OCI-LY3 (cell line): ENCODE data around the gene OSBPL2.

Source experiments
- H2AFZ ChIP-seq: fragments of 200-600, 300-600 bp; shearing (Covaris generic); 2 replicates; pipeline ENCODE4 v1.6.0; 2014; ENCODE audit warnings: antibody characterized with exemption, low read depth, low read length
- H3K27ac ChIP-seq: fragments of 200-600, 300-600 bp; sonication (generic); 2 replicates; pipeline ENCODE4 v1.5.1; 2014; ENCODE audit warnings: mild to moderate bottlenecking, low read length, moderate library complexity, mixed read lengths
- H3K27me3 ChIP-seq: fragments of 200-600, 300-600 bp; sonication (generic); 2 replicates; pipeline ENCODE4 v1.6.1; 2014; ENCODE audit warnings: low read depth, low read length, mixed read lengths
- H3K36me3 ChIP-seq: fragments of 200-600, 300-600 bp; sonication (generic); replicated peaks from 2 replicates; pipeline ENCODE3; 2014; ENCODE audit warnings: low read depth, low read length, mixed read lengths
- H3K4me1 ChIP-seq: fragments of 300-600, 200-600 bp; sonication (generic); 2 replicates; pipeline ENCODE4 v1.6.1; 2014; ENCODE audit warnings: low read length, mixed read lengths
- H3K4me2 ChIP-seq: fragments of 200-600, 300-600 bp; sonication (generic); 2 replicates; pipeline ENCODE4 v1.6.1; 2014; ENCODE audit warnings: low read length, mixed read lengths
- H3K4me3 ChIP-seq: fragments of 300-600, 200-600 bp; sonication (generic); 2 replicates; pipeline ENCODE4 v1.5.1; 2014; ENCODE audit warnings: antibody characterized with exemption, mild to moderate bottlenecking, low read length, moderate library complexity
- H3K79me2 ChIP-seq: fragments of 300-600, 200-600 bp; shearing (Covaris generic); 2 replicates; pipeline ENCODE4 v1.6.1; 2014; ENCODE audit warnings: mild to moderate bottlenecking, low read length, mixed read lengths
- H3K9ac ChIP-seq: fragments of 300-600, 200-600 bp; shearing (Covaris generic); 2 replicates; pipeline ENCODE4 v1.6.0; 2014; ENCODE audit warnings: mild to moderate bottlenecking, low read length, moderate library complexity
- H3K9me3 ChIP-seq: fragments of 200-600, 300-600 bp; shearing (Covaris generic); 2 replicates; pipeline ENCODE4 v1.6.1; 2014; ENCODE audit warnings: low read length, mixed read lengths; ENCODE audit not compliant: insufficient read depth
- H4K20me1 ChIP-seq: fragments of 200-600, 300-600 bp; sonication (generic); 2 replicates; pipeline ENCODE4 v1.6.1; 2016; ENCODE audit warnings: low read length, mixed read lengths; ENCODE audit not compliant: insufficient read depth
- EZH2phosphoT487 ChIP-seq: fragments of 200-600 bp; shearing (Covaris generic); IDR thresholded peaks from 2 replicates; pipeline ENCODE4 v1.6.1; 2018; ENCODE audit warnings: antibody characterized with exemption, mixed run types, low read depth
- TF ChIP-seq, protein P1 (sequence below): fragments of 200-600, 300-600 bp; sonication (generic); IDR thresholded peaks from 2 replicates; pipeline ENCODE4 v1.5.1; 2014; ENCODE audit warnings: antibody characterized with exemption, low read length, low read depth

OSBPL2 gene

DNA sequence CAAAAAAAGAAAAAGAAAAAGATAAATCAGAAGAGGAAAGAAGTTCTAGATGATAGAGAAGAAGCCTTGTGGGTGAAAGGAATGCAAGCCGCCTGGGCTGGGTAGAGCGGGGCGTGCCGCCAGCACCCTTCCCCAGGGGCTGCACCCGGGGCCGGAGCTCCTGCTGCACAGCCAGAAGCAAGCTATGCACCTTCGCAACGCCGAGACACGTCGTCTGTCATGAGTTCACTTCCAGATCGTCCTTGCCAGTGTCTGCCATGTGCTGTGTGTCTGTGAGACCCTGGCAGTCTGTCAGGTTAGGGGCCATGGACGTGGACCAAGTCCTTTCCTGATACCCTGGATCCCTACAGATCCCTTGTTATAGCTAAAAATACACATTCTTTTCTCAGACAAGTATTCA is 38.9 kb downstream of the OSBPL2 start:
- H3K36me3 ChIP-seq, result peaks cover 29% of the 10 kb centered on the region
- H3K79me2 ChIP-seq, result no peaks in the 10 kb centered on the region
- no peak overlapping the region for H3K4me2 ChIP-seq
- no peak for TF ChIP-seq EZH2phosphoT487
- TF ChIP-seq, protein P1, sequence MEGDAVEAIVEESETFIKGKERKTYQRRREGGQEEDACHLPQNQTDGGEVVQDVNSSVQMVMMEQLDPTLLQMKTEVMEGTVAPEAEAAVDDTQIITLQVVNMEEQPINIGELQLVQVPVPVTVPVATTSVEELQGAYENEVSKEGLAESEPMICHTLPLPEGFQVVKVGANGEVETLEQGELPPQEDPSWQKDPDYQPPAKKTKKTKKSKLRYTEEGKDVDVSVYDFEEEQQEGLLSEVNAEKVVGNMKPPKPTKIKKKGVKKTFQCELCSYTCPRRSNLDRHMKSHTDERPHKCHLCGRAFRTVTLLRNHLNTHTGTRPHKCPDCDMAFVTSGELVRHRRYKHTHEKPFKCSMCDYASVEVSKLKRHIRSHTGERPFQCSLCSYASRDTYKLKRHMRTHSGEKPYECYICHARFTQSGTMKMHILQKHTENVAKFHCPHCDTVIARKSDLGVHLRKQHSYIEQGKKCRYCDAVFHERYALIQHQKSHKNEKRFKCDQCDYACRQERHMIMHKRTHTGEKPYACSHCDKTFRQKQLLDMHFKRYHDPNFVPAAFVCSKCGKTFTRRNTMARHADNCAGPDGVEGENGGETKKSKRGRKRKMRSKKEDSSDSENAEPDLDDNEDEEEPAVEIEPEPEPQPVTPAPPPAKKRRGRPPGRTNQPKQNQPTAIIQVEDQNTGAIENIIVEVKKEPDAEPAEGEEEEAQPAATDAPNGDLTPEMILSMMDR, result no peak
- no peak overlapping the region for H3K27ac ChIP-seq
- no peaks in the 10 kb centered on the region for H3K27me3 ChIP-seq
- no peak overlapping the region for H3K9ac ChIP-seq
- H2AFZ ChIP-seq, result no peak overlapping the region
- no peaks in the 10 kb centered on the region for H4K20me1 ChIP-seq
- H3K4me3 ChIP-seq, result no peak overlapping the region
- no peaks in the 10 kb centered on the region for H3K4me1 ChIP-seq
- no peaks in the 10 kb centered on the region for H3K9me3 ChIP-seq

DNA sequence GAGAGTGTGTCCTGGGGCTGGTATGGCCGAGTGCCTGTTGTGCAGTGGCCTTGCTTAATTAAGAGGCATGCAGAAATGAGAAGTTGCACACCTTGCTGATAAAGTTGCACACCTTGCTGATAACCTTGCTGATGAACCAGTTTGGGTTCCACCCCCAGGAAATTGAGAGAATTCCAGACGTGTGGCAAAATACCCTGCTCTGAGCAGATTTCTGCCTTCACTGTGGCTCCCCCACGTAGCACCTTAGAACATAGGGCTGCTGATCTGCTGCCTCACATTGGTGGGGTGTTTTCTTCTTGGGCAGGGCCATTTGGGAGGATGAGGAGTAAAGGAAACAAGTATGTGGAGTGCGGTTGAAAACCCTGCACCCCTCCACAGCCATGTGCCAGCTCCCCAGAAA is 42.0 kb downstream of the OSBPL2 start:
- H3K4me3 ChIP-seq, result no peak overlapping the region
- no peak overlapping the region for H3K4me2 ChIP-seq
- TF ChIP-seq EZH2phosphoT487, result no peak
- TF ChIP-seq, protein P1, result no peak
- no peaks in the 10 kb centered on the region for H3K27me3 ChIP-seq
- H2AFZ ChIP-seq, result no peak overlapping the region
- peaks cover 38% of the 10 kb centered on the region for H3K36me3 ChIP-seq
- no peak overlapping the region for H3K9ac ChIP-seq
- H3K9me3 ChIP-seq, result no peaks in the 10 kb centered on the region
- H3K27ac ChIP-seq, result no peak overlapping the region
- H3K4me1 ChIP-seq, result no peaks in the 10 kb centered on the region
- no peaks in the 10 kb centered on the region for H3K79me2 ChIP-seq
- H4K20me1 ChIP-seq, result no peaks in the 10 kb centered on the region

DNA sequence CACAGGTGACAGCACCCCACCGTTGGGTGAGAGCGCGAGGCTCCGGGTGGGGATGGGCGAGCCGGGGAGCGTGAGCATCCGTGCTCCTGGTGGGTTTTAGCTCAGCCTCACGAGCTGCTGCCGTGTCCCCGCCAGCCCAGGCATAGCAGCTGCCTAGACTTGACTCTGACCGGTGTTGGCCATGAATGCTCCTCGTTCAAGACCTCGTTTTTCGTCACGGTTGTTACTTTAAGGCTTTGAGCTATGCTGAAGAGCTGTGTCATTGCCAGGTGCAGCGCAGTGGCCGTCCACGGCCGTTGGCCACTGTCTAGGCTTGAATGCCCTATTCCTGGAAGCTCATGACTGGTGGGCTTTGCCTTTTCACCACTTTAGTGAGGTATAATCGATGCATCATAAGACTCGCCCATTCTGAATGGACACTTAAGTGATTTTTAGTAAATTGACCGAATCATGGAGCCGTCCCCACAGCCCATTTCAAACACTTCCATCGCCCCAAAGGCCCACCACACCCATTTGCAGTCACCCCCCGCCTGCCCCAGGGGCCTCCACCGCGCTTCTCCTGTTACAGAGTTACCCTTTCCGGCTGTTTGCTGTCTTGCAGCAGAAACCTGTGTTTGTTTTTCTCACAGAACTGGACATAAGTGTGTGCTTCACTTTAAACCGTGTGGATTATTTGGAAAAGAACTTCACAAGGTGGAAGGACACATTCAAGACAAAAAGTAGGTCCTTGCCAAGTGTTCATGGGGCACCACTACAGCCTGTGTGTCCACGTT is 43.0 kb downstream of the OSBPL2 start:
- no peaks in the 10 kb centered on the region for H3K27me3 ChIP-seq
- H4K20me1 ChIP-seq, result no peaks in the 10 kb centered on the region
- H3K4me1 ChIP-seq, result no peaks in the 10 kb centered on the region
- peaks cover 38% of the 10 kb centered on the region for H3K36me3 ChIP-seq
- H3K9me3 ChIP-seq, result no peaks in the 10 kb centered on the region
- no peak overlapping the region for H2AFZ ChIP-seq
- H3K27ac ChIP-seq, result no peak overlapping the region
- no peak overlapping the region for H3K9ac ChIP-seq
- no peaks in the 10 kb centered on the region for H3K79me2 ChIP-seq
- no peak for TF ChIP-seq EZH2phosphoT487
- TF ChIP-seq, protein P1, result no peak
- H3K4me3 ChIP-seq, result no peak overlapping the region
- H3K4me2 ChIP-seq, result no peak overlapping the region

DNA sequence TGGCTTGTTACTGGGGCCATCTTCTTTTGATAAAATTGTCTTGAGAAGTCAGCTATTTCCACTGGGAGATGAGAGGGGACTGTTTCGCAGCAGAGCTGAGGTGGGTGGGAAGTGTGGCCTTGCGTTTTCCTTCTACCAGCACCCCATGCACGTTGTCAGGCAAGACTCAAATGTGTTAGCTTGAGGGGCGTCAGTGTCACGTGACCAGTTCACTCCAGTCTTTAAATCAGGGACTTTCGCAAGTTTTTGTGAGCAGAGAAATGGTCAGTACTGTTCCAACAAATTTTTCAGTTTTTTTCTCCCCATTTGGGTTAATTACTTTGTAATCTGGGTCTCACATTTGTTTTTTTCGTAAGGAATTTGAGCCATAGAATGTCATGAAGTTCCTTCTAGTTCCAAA is 43.8 kb downstream of the OSBPL2 start:
- no peak overlapping the region for H3K27ac ChIP-seq
- no peak overlapping the region for H3K9ac ChIP-seq
- TF ChIP-seq, protein P1, result no peak
- TF ChIP-seq EZH2phosphoT487, result no peak
- H3K36me3 ChIP-seq, result peaks cover 38% of the 10 kb centered on the region
- H4K20me1 ChIP-seq, result no peaks in the 10 kb centered on the region
- H2AFZ ChIP-seq, result no peak overlapping the region
- H3K4me3 ChIP-seq, result no peak overlapping the region
- H3K79me2 ChIP-seq, result no peaks in the 10 kb centered on the region
- H3K27me3 ChIP-seq, result no peaks in the 10 kb centered on the region
- no peak overlapping the region for H3K4me2 ChIP-seq
- no peaks in the 10 kb centered on the region for H3K4me1 ChIP-seq
- H3K9me3 ChIP-seq, result no peaks in the 10 kb centered on the region
